Effector CD4-positive, alpha-beta T cell (primary cell): ENCODE results near the gene INHA.
A peak's percentile ranks its signal among the peaks of the same experiment; 100 is the strongest.

Experiments
- DNase-seq: peaks from one replicate; pipeline ENCODE4 v3.0.0-alpha.2; 2020

INHA gene

DNA sequence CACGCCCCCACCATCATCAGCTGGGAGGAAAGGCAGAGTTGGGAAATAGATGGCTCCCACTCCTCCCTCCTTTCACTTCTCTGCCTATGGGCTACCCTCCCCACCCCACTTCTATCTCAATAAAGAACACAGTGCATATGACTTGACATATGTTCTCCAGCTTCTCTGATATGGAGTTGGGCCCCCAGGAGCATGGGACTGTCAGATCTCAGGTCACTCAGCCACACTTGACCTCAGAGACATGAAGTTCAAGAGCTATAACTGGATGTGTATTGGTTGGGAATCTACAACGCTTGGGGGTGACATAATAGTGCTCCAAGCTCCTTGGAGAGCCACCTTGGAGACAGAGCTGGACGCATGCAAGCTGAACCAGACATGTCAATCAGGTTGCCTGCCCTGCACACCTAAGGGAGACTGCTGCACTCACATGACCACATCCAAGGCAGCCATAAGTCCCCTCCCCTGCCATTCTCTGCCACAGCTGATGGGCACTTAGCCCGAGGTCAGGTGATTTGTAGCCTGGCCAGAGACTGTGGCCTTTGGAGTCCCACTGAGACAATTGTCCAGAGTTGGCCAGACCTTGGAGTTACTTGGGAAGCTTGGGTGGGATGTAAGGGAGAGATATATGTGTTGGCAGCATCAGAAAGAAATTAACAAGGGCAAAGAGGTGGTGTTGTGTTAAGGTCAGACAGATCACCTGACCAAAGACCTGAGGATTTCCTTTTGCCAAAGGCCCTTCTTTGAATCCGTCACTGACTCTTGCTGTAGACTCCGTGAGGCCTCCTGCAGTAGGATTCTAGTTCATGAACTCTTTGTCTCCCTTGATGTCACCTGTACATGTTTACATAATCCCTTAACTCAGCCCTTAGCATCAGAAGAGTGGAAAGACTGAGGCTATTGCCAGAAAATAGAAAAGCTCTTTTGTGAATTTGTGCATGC lies 3.7 kb downstream of the INHA start:
- no peak for DNase-seq

DNA sequence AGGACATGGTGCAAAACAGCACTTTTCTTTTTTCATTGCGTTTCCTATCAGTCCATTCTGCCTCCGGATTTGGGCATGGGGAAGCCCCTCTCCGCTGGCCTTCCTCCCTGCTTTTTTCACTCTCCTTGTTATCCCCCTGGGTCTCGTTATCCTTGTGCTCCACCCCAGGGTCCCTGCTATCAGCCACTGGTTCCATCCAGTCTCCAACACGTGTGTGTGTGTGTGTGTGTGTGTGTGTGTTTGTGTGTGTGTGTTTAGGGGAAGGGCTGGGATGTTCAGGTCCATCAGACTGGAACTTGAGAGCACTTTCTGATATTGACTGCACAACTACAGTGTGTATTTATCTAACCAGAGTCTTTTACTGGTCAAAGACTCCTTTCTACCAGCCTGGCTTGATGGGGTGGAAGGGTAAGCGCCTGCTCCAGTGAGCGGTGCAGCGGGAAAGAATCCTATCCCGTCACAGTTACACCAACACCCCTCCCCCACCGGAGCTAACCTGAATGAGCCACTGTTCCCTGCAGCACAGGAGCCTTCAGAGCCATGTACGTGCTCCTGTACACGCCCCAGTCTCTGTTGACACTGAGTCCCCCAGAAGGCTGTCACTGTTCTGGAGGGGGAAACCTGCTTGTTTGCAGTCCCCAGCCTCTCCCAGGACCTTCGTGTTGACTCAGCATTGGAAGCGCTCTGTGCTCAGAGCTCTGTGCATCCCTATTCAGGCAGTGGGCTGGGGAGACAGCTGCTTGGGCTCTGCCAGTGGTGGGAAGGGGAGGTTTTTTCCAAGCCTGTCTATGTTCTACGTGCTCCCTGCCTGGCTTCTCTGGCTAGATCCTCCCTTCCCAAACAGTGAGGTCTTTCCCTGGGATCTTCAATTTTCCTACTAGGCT lies 4.6 kb downstream of the INHA start:
- DNase-seq: no peak

DNA sequence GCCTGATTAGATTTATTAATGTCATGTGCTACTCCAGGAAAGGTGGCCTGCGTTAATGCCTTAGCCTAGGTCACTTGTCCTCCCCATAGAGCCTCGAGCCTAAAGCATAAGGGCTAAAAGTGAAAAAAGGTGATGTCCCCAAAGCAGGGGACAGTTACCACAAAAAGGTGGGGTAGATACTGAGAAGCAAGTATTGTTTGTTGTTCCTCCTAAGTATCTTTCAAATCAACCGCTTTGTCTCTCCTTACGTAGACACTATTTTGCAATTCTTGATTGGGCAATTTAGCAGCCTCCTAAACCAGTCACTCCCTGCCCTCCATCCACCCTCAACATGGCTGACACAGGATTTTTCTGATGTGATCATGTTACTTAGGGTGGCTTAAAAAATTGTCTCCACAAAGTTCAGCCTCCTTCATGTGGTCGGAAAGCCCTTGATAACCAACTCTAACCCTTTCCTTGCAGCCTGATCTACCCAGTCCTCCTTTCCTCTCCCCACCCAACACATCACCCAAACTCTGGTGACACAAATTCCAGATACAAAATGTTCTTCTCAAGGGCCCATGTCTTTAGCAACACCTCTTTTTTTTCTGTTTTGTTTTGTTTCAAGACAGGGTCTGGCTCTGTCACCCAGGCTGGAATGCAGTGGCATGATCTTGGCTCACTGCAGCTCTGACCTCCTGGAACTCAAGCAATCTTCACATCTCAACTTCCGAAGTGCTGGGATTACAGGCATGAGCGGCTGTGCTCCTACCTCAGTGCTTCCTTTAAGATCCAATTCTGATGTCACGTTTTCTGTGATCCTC lies 6.9 kb downstream of the INHA start:
- no peak for DNase-seq

- DNase-seq: no peak
Observed at GRCh38 chr2:219581346-219581745, 9.2 kb downstream of the INHA start.

- DNase-seq: no peak
Observed at GRCh38 chr2:219591091-219591490, 19.0 kb downstream of the INHA start.

DNA sequence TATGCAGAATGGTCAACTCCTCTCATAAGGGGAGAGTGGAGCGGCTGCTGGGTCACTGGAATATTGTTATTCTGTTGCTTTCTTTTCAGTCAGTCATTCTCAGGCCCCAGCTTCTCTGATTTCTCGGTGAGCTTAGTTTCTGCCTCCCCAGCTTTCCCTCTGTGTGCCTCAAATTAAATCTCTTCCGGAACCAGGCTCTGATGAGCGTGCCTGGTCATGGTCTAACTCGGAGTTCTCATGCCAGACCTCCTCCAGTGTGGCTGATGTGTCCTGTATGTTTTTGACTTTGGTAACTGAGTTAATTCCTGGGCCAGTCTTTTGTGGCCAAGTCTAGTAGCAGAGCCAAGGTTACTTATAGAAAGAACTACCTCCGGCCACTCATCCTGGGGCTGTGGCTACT lies 20.6 kb downstream of the INHA start:
- DNase-seq: no peak

DNA sequence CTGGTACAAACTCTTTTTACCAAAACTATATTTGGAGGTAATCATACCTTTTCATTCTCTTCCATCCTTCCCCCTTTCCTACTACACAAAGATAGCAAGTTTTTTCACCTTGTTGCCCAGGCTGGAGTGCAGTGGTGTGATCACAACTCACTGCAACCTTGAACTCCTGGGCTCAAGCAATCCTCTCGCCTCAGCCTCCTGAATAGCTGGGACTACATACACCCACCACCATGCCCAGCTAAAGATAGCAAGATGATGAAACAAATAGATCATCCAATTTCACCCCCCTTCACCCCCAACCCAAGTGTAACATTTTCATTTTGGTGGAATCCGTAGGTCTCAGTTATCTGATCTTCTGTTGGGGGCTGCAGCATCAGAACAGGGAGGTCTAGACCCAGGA lies 21.0 kb downstream of the INHA start:
- DNase-seq: no peak

DNA sequence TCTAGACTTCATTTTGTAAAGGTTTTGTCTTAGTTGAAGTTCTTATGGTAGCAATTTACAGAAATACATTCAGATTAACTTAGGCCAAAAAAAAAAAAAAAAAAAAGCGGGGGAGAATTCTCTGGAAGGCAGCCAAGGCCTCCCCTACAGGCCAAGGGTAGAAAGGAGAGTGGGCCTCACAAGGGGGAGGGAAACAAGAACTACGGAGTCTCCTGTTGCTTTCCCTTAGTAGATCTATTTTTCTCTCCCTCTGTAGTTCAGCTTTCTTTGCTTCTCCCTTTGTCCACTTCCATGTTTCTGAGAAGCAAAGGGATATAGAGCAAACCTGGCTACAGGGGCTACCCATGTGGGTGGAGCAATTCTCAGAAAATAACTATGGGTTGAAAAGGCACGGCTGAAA lies 23.1 kb downstream of the INHA start:
- DNase-seq: no peak

DNA sequence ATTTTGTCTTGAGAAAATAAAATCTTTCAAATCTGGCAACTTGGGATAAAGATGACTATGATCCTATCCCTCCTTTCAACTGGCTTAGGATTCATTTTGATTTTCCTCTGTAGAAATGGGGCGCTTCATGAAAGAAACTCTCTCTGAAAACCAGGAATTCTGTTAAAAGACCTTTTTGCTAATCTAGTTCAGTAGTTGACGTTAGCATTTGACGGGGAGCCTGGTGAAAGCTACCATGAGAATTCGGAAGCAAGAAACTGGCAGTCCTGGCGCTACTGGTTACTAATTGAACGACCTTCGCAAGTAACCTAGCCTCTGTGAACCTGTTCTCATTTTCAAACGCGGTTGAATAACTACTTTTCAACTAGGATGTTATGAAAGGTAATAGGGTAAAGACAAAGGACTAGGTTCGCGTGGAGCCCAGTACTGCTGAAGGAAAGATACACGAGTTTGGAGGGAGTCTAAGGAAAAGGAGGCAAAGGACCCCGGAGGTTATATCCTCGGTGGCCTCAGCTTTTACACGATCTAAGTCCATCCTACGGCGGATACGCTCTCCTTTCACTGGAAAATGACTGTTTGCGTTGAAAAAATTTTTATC lies 24.9 kb downstream of the INHA start:
- no peak for DNase-seq

DNA sequence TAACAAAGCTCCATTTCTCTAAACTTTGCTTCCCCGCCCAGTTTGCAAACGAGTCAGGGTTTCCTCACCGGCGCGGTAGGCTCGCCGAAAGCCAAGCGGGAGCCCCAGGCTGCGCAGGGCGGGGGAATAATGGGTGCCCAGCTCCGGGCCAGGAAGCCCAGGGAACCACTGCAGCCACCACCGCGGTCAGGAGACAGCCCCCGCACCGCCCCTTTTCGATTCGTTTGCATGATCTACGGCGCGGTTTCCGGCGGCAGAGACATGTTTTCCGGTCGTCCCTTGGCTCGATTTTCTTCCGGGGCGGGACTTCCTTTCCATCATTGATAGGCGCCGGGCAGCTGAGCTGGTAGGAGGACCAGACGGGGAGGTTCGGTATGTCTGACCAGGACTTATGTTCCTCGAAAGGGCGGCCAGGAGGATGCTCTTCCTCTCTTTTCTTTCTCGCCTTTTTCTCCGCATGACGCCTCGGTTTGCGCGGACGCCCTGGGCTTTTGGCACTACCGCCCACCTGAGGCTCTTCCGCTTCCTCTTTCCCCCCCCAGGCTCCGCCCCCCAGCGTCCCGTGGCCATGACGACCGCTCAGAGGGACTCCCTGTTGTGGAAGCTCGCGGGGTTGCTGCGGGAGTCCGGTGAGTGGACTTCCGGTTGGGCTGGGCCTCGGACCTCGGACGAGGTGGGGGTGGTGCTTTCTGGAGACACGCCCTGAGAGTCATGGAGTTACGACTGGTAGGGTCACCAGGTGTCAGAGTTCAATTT lies 25.6 kb downstream of the INHA start, which contains the start of gene STK11IP:
STK11IP (plus strand) TSS at position 306 of the 756 bp plus-strand sequence; CDS start at position 569, 263 bp downstream.
- peak; percentile 86 for DNase-seq

GRCh38 chr2:219598308-219599078 lies 26.4 kb downstream of the INHA start:
- no peak for DNase-seq

- no peak for DNase-seq
Observed at GRCh38 chr2:219603771-219604170, 31.7 kb downstream of the INHA start.

DNA sequence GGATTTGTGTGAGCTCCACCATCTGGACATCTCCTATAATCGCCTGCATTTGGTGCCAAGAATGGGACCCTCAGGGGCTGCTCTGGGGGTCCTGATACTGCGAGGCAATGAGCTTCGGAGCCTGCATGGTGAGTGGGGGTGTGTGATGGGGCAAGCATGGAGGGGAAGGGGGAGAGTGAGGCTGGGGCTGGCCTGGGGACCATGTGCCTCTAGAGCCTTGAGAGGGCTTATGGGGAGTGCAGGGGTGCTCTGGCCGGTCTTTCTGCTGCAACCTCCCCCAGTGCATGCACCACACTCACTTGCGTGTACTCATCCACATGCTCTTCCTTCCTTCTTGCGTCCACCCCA lies 33.5 kb downstream of the INHA start:
- no peak for DNase-seq

DNA sequence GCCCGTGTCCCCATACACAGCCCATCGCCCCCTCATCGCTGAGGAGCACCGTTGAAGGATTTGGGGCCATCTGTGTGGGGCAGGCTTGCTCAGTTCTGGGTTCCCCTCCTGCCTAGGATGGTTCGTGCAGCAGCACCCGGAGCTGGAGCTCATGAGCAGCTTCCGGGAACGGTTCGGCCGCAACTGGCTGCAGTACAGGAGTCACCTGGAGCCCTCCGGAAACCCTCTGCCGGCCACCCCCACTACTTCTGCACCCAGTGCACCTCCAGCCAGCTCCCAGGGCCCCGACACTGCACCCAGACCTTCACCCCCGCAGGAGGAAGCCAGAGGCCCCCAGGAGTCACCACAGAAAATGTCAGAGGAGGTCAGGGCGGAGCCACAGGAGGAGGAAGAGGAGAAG lies 35.8 kb downstream of the INHA start:
- no peak for DNase-seq

DNA sequence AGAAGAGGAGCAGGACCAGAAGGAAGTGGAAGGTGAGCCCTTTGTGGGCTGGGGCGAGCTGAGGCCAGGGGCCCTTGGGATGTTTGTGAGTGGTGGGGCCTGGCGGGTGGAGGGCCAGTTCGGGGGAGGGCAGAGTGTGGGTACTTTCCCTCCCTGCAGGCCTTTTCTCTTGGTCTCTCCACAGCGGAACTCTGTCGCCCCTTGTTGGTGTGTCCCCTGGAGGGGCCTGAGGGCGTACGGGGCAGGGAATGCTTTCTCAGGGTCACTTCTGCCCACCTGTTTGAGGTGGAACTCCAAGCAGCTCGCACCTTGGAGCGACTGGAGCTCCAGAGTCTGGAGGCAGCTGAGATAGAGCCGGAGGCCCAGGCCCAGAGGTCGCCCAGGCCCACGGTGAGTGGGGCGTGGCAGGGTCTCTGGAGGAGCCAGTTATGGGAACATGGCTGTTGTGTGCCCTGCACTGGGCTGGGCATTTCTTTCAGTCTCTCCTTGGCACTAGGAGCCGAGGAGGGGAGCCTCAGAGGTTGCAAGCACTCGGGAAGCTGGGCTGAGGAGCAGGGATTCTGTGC lies 36.4 kb downstream of the INHA start:
- no peak for DNase-seq

GRCh38 chr2:219609149-219609750 lies 37.1 kb downstream of the INHA start:
- no peak for DNase-seq

DNA sequence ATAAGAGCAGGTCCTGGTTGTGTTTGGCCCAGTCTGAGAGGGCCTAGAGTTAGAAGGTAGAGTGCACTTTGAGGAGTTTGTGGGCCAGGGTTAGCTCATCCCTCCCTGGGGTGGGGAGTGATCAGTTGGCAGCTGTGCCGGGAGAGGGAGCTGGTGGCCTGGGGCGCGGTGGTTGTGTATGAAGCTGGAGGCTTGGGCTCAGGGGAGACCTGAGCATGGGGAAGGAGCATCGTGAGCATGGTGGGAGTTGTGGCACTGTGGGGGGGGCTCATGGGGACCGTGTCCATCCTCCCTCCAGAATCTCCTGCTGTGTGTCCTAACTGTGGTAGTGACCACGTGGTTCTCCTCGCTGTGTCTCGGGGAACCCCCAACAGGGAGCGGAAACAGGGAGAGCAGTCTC lies 39.2 kb downstream of the INHA start:
- DNase-seq: no peak

DNA sequence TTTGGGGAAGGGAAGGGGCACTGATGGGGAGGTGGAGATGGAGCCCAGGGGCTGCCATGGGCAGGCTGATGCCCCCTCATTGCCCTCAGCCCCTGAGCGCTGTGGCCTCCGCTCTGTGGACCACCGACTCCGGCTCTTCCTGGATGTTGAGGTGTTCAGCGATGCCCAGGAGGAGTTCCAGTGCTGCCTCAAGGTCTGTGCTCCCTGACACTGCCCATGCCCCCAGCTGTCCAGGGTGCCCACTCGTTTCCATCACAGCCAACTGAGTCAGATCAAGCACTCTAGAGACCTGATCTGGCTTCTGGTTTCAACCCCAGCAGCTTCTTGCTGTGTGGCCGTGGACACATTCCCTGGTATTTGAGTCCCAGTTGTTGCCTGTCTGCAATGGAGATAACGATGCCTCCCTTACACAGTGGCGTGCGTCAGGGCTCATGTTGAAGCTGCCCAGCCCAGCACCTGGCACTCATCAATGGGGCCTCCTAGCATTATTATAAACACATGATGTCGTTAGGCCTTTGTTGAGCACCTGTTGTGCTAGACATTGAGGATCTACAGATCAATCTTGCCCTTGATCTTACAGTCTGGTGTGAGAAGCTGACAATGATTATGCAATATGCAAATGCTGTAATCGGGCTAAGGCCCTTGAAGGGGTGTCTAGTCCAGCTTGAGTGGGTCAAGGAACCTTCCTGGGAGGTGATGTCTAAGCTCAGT lies 39.9 kb downstream of the INHA start:
- no peak for DNase-seq

DNA sequence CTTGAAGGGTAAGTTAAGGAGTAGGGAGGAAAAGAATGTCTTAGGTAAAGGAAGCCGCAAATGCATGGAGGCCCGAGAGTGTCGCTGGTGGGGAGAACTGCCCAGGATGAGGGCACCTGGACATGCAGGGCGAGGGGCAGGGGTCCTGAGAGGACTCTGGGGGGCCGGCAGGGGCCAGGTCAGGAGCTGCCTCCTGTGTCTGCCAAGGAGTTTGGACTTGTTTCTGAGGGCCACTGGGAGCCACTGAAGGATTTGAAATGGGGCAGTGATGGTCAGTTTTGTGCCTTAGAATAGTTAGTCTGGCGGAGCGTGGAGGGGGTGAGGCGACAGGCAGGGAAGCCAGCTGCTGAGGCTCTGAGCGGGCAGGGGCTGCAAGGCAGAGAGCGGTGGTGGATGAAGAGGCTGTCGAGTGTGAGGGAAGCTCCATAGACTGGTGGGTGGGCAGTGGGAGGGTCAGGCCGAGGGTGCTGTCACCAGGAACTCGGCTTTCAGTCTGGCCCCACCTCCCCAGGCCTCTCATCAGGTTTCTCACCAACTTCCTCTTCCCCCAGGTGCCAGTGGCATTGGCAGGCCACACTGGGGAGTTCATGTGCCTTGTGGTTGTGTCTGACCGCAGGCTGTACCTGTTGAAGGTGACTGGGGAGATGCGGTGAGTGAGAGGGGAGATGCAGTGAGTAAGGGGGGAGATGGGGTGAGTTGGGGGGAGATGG lies 40.6 kb downstream of the INHA start:
- DNase-seq: no peak
